GM10266 (cell line): ENCODE measurements around the gene HACD2.

Experiments used
- DNase-seq: peaks from one replicate; pipeline ENCODE4 v3.0.0; 2012; ENCODE audit errors: extremely low spot score
- CTCF ChIP-seq: IDR thresholded peaks from 2 replicates; pipeline ENCODE4 v1.5.1; 2012; ENCODE audit warnings: mild to moderate bottlenecking, low read depth; ENCODE audit not compliant: control insufficient read depth, insufficient read depth; ENCODE audit errors: missing control alignments

Gene HACD2

GRCh38 chr3:123535580-123535979 lies 49.3 kb downstream of the HACD2 start:
- DNase-seq, result no peak
- TF ChIP-seq CTCF, result no peak

- no peak for DNase-seq
- no peak for TF ChIP-seq CTCF
Observed at GRCh38 chr3:123534264-123534663, 50.6 kb downstream of the HACD2 start.

- no peak for TF ChIP-seq CTCF
Observed at GRCh38 chr3:123533554-123534159, 51.2 kb downstream of the HACD2 start.

DNA sequence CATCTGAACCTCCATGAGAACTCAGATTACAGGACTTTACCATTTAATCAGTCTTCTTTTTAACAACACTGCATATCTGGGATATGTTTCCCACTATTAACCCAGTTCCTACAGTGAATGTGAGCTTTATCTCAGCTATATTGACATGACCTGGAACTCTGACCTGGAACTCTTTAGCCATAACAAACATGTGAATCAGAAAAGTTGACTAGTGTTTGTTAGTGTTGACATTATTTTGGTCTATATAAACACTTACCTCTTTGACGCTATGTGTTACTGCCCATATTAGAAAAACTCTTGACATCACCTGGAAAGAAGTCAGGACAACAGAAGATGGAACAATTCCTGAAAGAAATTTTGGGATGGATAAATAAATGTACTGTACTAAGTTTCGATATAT lies 56.7 kb downstream of the HACD2 start:
- TF ChIP-seq CTCF, result no peak
- no peak for DNase-seq

More at GRCh38 chr3:123533554-123534159, 51.2 kb downstream of the HACD2 start:
- DNase-seq, result no peak

DNA sequence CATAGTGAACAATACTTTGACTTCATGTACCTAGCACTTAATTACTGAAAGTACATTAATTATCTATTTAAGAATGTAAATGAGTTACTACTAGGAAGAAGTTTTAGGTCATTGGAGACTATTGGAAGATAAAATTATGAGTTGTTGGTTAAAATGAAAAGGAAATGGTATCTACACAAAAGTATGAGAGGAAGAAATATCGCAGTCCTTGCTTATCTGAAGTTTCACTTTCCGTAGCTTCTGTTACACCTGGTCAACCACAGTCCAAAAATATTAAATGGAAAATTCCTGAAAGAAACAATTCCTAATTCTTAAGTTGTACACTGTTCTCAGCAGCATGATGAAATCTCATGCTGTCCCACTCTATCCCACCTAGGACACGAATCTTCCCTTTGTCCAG lies 57.8 kb downstream of the HACD2 start:
- TF ChIP-seq CTCF, result no peak
- DNase-seq, result no peak

- no peak for DNase-seq
- TF ChIP-seq CTCF, result no peak
Observed at GRCh38 chr3:123526474-123526873, 58.4 kb downstream of the HACD2 start.

- DNase-seq, result no peak
- no peak for TF ChIP-seq CTCF
Observed at GRCh38 chr3:123525433-123525832, 59.4 kb downstream of the HACD2 start.
